GM19324 (cell line): ENCODE measurements around the gene SGIP1.
"Not testable (repeated sequence)": the region's sequence is repeated elsewhere in the genome, so short reads cannot be mapped to it uniquely, and the experiment has no call there.

Source experiments
- ATAC-seq: cut with Tn5 transposase; IDR thresholded peaks from one replicate; pipeline ENCODE4 v1.9.1; 2021; ENCODE audit warnings: mild to moderate bottlenecking, moderate library complexity; ENCODE audit not compliant: unreplicated experiment, low FRiP score

The SGIP1 gene

DNA sequence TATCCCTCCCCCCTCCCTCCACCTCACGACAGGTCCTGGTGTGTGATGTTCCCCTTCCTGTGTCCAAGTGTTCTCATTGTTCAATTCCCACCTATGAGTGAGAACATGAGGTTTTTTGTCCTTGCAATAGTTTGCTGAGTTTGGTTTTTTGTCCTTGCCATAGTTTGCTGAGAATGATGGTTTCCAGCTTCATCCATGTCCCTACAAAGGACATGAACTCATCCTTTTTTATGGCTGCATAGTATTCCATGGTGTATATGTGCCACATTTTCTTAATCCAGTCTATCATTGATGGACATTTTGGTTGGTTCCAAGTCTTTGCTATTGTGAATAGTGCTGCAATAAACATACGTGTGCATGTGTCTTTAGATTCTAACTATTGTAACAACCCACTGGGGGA lies 261.9 kb downstream of the SGIP1 start:
- not testable (repeated sequence) for ATAC-seq
